Measurements from ENCODE around the gene ZNF254. TPM values are rescaled to one million over a fixed set of nuclear protein-coding genes. Genes with fewer than 3 reads are reported as not detected.

Gene ZNF254
- total and polyA plus RNA-seq, 10 of the 15 experiments (the other 5 are each of a cell fraction or from before 2014, with no cell fraction given): 1.5 to 15.7 (median 8.5) TPM

GRCh38 chr19:24072720-24073119 is 14.3 kb upstream of the ZNF254 start:
- H3K9me3 ChIP-seq (replicated peaks; ENCODE audit: control insufficient read depth, insufficient read depth, low read length): no peaks in the 10 kb centered on the region; the same call in 2 of the 3 replicates
- no peak overlapping the region for H3K4me3 ChIP-seq
- no peak overlapping the region for H3K9ac ChIP-seq (ENCODE audit: control insufficient read depth, insufficient read depth, low read length)
- RAD21 ChIA-PET (ENCODE audit: unreplicated experiment): no interaction called here
- ATAC-seq (no peak), FAIRE-seq (no peak), DNase-seq (ENCODE audit: low read depth, low spot score) (no peak)
- H4K20me1 ChIP-seq (ENCODE audit: control insufficient read depth, insufficient read depth): no peaks in the 10 kb centered on the region
- no peak overlapping the region for H3K4me2 ChIP-seq (ENCODE audit: control insufficient read depth, insufficient read depth)
- intact Hi-C loops (cut with micrococcal nuclease; ENCODE audit: unreplicated experiment) (no loop called here), in situ Hi-C loops (cut with MboI) (no loop called here)
- TF ChIP-seq SMARCA5 (IDR thresholded peaks at IDR 0.05): no peak
- TF ChIP-seq ZNF384 (IDR thresholded peaks at IDR 0.05; ENCODE audit: borderline replicate concordance, low read depth, low read length): no peak
- TF ChIP-seq NFXL1 (IDR thresholded peaks at IDR 0.05; ENCODE audit: borderline replicate concordance): no peak
- no peak for TF ChIP-seq TARDBP (IDR thresholded peaks at IDR 0.05; ENCODE audit: borderline replicate concordance)
- no peak for TF ChIP-seq CREM (IDR thresholded peaks at IDR 0.05; ENCODE audit: low read depth)
- SMC1A ChIA-PET (ENCODE audit: uncharacterized antibody, unreplicated experiment): no interaction called here
- H3K27me3 ChIP-seq (replicated peaks in 1 of 2; ENCODE audit: control insufficient read depth in 2 of 2, insufficient read depth in 2 of 2, low read length in 1 of 2): no peaks in the 10 kb centered on the region
- CTCF ChIA-PET: no interaction called here
- no peaks in the 10 kb centered on the region for H3K79me2 ChIP-seq (ENCODE audit: control insufficient read depth, insufficient read depth, low read length)
- BruUV-seq (replicated peaks): no TSS peak
- H3K4me1 ChIP-seq (ENCODE audit: control insufficient read depth, insufficient read depth, low read length): no peaks in the 10 kb centered on the region
- peaks cover 0 to 3% of the 10 kb centered on the region in 2 experiments; a peak in 1 of 4 replicates for H3K36me3 ChIP-seq (ENCODE audit: control insufficient read depth in 2 of 2, insufficient read depth in 2 of 2, low read length in 1 of 2)
- POLR2A ChIA-PET: no interaction called here
- no peak overlapping the region for H2AFZ ChIP-seq (ENCODE audit: control insufficient read depth, low read depth, low read length)
- H3K27ac ChIP-seq (ENCODE audit: control insufficient read depth, insufficient read depth): no peak overlapping the region

- no peaks in the 10 kb centered on the region for H3K79me2 ChIP-seq (ENCODE audit: control insufficient read depth, insufficient read depth, low read length)
- no peaks in the 10 kb centered on the region; the same call in 2 of the 3 replicates for H3K9me3 ChIP-seq (replicated peaks; ENCODE audit: control insufficient read depth, insufficient read depth, low read length)
- intact Hi-C loops (cut with micrococcal nuclease; ENCODE audit: unreplicated experiment): no loop called here
- H3K27me3 ChIP-seq (replicated peaks in 1 of 2; ENCODE audit: control insufficient read depth in 2 of 2, insufficient read depth in 2 of 2, low read length in 1 of 2): no peaks in the 10 kb centered on the region
- H3K4me3 ChIP-seq: no peak overlapping the region
- TF ChIP-seq BCL3 (IDR thresholded peaks at IDR 0.05; ENCODE audit: borderline replicate concordance, insufficient read depth, low read depth, low read length, poor library complexity, severe bottlenecking) (peak; percentile 43), MEF2B (IDR thresholded peaks at IDR 0.05; ENCODE audit: partially characterized antibody, poor library complexity, severe bottlenecking) (no peak)
- ChIA-PET CTCF (no interaction called here), RAD21 (ENCODE audit: unreplicated experiment) (no interaction called here), POLR2A (no interaction called here), SMC1A (ENCODE audit: uncharacterized antibody, unreplicated experiment) (no interaction called here)
- DNase-seq (ENCODE audit: low read depth, low spot score): no peak
- in situ Hi-C loops (cut with MboI): no loop called here
- H3K36me3 ChIP-seq (ENCODE audit: control insufficient read depth in 2 of 2, insufficient read depth in 2 of 2, low read length in 1 of 2): 0 out of 4 replicates have a peak, but pooled peaks cover 0 to under 1% of the 10 kb centered on the region in 2 experiments
- BruUV-seq (replicated peaks): no TSS peak
- no peak for ATAC-seq
- H3K9ac ChIP-seq (ENCODE audit: control insufficient read depth, insufficient read depth, low read length): no peak overlapping the region
- FAIRE-seq: no peak
- H3K27ac ChIP-seq (ENCODE audit: control insufficient read depth, insufficient read depth): no peak overlapping the region
- H4K20me1 ChIP-seq (ENCODE audit: control insufficient read depth, insufficient read depth): no peaks in the 10 kb centered on the region
- no peak overlapping the region for H3K4me2 ChIP-seq (ENCODE audit: control insufficient read depth, insufficient read depth)
- H2AFZ ChIP-seq (ENCODE audit: control insufficient read depth, low read depth, low read length): no peak overlapping the region
- no peaks in the 10 kb centered on the region for H3K4me1 ChIP-seq (ENCODE audit: control insufficient read depth, insufficient read depth, low read length)
Observed at GRCh38 chr19:24073807-24074206, 13.2 kb upstream of the ZNF254 start.
